K562 (cell line): Measurements from ENCODE around the gene SLC8A2. TPM values are rescaled to one million over a fixed set of nuclear protein-coding genes. Genes with fewer than 3 reads are reported as not detected.
A peak's percentile ranks its signal among the peaks of the same experiment; 100 is the strongest.

Experiments
- CBX3 ChIP-seq, 2 experiments: IDR thresholded peaks; 1 replicate in 1 of 2; 2 replicates in 1 of 2; pipeline ENCODE4 v1.6.1; 2012; ENCODE audit warnings: inconsistent platforms in 2 of 2, low read length in 2 of 2, borderline replicate concordance in 1 of 2, control low read depth in 1 of 2
- CLOCK ChIP-seq: fragments of 250-450 bp; sonication (Bioruptor Pico); IDR thresholded peaks from 2 replicates; pipeline ENCODE4 v1.4.0; 2020; ENCODE audit warnings: mild to moderate bottlenecking, moderate library complexity, borderline replicate concordance
- EP400 ChIP-seq: fragments of 450-650 bp; IDR thresholded peaks from 2 replicates; pipeline ENCODE4 v1.6.1; 2017; ENCODE audit warnings: antibody characterized with exemption, mild to moderate bottlenecking, moderate library complexity
- FOXK1 ChIP-seq: sonication (generic); formaldehyde crosslinking; IDR thresholded peaks from 2 replicates; pipeline ENCODE4 v1.8.0; 2022; ENCODE audit warnings: missing genetic modification reagents, mild to moderate bottlenecking, borderline replicate concordance
- ILF3 ChIP-seq: fragments of 450-650 bp; IDR thresholded peaks from 2 replicates; pipeline ENCODE4 v1.6.1; 2018; ENCODE audit warnings: antibody characterized with exemption, mild to moderate bottlenecking, moderate library complexity, borderline replicate concordance
- MAFG ChIP-seq: fragments of 450-650 bp; conservative IDR thresholded peaks from 2 replicates; pipeline ENCODE4 v1.6.1; 2016; ENCODE audit warnings: missing genetic modification characterization, missing compliant biosample characterization
- MTA1 ChIP-seq: fragments of 450-650 bp; IDR thresholded peaks from 2 replicates; pipeline ENCODE4 v1.6.1; 2017; ENCODE audit warnings: borderline replicate concordance
- NCOA4 ChIP-seq: fragments of 450-650 bp; IDR thresholded peaks from 2 replicates; pipeline ENCODE4 v1.6.1; 2018; ENCODE audit warnings: mild to moderate bottlenecking; ENCODE audit not compliant: partially characterized antibody
- NR0B1 ChIP-seq: fragments of 450-650 bp; IDR thresholded peaks from one replicate; pipeline ENCODE4 v1.6.1; 2018; ENCODE audit warnings: mild to moderate bottlenecking, moderate library complexity; ENCODE audit not compliant: partially characterized antibody
- NR3C1 ChIP-seq: sonication (generic); formaldehyde crosslinking; IDR thresholded peaks from 2 replicates; pipeline ENCODE4 v1.8.1; 2022; ENCODE audit warnings: missing genetic modification reagents
- POLR3A ChIP-seq: IDR thresholded peaks from 2 replicates; pipeline ENCODE4 v1.6.1; 2011; ENCODE audit warnings: borderline replicate concordance, mild to moderate bottlenecking, moderate library complexity; ENCODE audit not compliant: insufficient read length, insufficient read depth; ENCODE audit errors: extremely low read depth
- PRMT5 ChIP-seq: sonication (generic); formaldehyde crosslinking; IDR thresholded peaks from 2 replicates; pipeline ENCODE4 v1.5.0; 2020; ENCODE audit warnings: missing genetic modification reagents
- RBM17 ChIP-seq: fragments of 200-400 bp; formaldehyde crosslinking; IDR thresholded peaks from 2 replicates; pipeline ENCODE4 v1.6.1; 2017; ENCODE audit warnings: low read depth, mild to moderate bottlenecking, low read length, borderline replicate concordance
- RFX5 ChIP-seq: IDR thresholded peaks from 2 replicates; pipeline ENCODE4 v1.6.1; 2011; ENCODE audit warnings: low read depth, mild to moderate bottlenecking, improper control_type of control experiment, low read length
- SAFB ChIP-seq: fragments of 200-400 bp; formaldehyde crosslinking; IDR thresholded peaks from 2 replicates; pipeline ENCODE4 v1.6.1; 2017; ENCODE audit warnings: low read depth, low read length, borderline replicate concordance
- TGIF2 ChIP-seq: sonication (generic); formaldehyde crosslinking; IDR thresholded peaks from 2 replicates; pipeline ENCODE4 v1.8.1; 2022; ENCODE audit warnings: mild to moderate bottlenecking, missing genetic modification reagents, moderate library complexity
- TRIM25 ChIP-seq: fragments of 450-650 bp; IDR thresholded peaks from 2 replicates; pipeline ENCODE4 v1.7.0; 2016; ENCODE audit warnings: borderline replicate concordance
- TRIM28 ChIP-seq: fragments of 450-650 bp; IDR thresholded peaks from 2 replicates; pipeline ENCODE4 v1.6.1; 2017
- ZNF277 ChIP-seq: fragments of 250-450 bp; sonication (Bioruptor Pico); IDR thresholded peaks from 2 replicates; pipeline ENCODE4 v1.8.0; 2022; ENCODE audit warnings: inconsistent platforms, mild to moderate bottlenecking, moderate library complexity, borderline replicate concordance
- ZNF644 ChIP-seq: fragments of 200-800 bp; sonication (Bioruptor generic); IDR thresholded peaks from 2 replicates; pipeline ENCODE4 v1.6.1; 2016; ENCODE audit warnings: low read depth, missing genetic modification characterization, missing compliant biosample characterization
- polyA plus RNA-seq, 8 experiments: library from polyadenylated mRNA; depleted of rRNA in 4 of 8; stranded (reverse) in 5 of 8; unstranded in 3 of 8; fragments of >200 nt; fragmentation: Nextera tagmentation in 2 of 8; fragmentation: Illumina TruSeq in 1 of 8; extraction: Ambion mirVana in 2 of 8; extraction: Trizol in 1 of 8; gene quantifications; 2 replicates each; pipeline versions ENCODE4 v1.2.1 to v1.2.3, GENCODE V29; 2011 to 2014; ENCODE audit warnings: inconsistent platforms in 1 of 8, missing spikeins in 1 of 8
- total RNA-seq, 7 experiments: library from RNA; depleted of rRNA in 6 of 7; stranded (reverse); fragments of >200 nt in 6 of 7; fragmentation: Illumina TruSeq in 2 of 7; extraction: Trizol in 2 of 7; gene quantifications; 2 replicates each; pipeline versions ENCODE4 v1.2.1 to v1.2.3, GENCODE V29; 2011 to 2021; ENCODE audit warnings: low replicate concordance in 1 of 7

The SLC8A2 gene
- total and polyA plus RNA-seq, 9 of the 15 experiments (the other 6 are each of a cell fraction or from before 2014, with no cell fraction given): 0.07 to 0.66 (median 0.24) TPM; not detected in 3

GRCh38 chr19:47483800-47484690 lies 12.4 kb upstream of the SLC8A2 start, which contains the start of gene KPTN (continued):
- no peak for TF ChIP-seq RBM17
- TF ChIP-seq PRMT5 (CRISPR knock-in tag): no peak
- no peak for TF ChIP-seq NR0B1
- TF ChIP-seq ILF3: no peak
- no peak for TF ChIP-seq NCOA4
- TF ChIP-seq TRIM25: peak; percentile 100
- TF ChIP-seq ZNF644: no peak
- no peak for TF ChIP-seq CLOCK (CRISPR knock-in tag)
- no peak for TF ChIP-seq SAFB
- TF ChIP-seq RFX5: no peak; the same call in 1 of the 2 replicates
- peak in 1 of 2 experiments; percentile 10; a peak in 2 of 3 replicates for TF ChIP-seq CBX3 (IDR thresholded peaks at IDR 0.05; ENCODE audit: borderline replicate concordance in 1 of 2, low read length in 2 of 2)
- peak; percentile 83 for TF ChIP-seq EP400
- TF ChIP-seq ZNF277 (CRISPR knock-in tag): no peak
- no peak for TF ChIP-seq POLR3A
- no peak for TF ChIP-seq TRIM28
- peak; percentile 100 for TF ChIP-seq MTA1
- TF ChIP-seq MAFG: no peak
- TF ChIP-seq FOXK1 (CRISPR knock-in tag): peak; percentile 52; the same call in 1 of the 2 replicates
- TF ChIP-seq TGIF2 (CRISPR knock-in tag): no peak
- no peak for TF ChIP-seq NR3C1 (CRISPR knock-in tag)
